Endodermal cell (in vitro differentiated cells): ENCODE data around the gene DZIP1. TPM values are rescaled to one million over a fixed set of nuclear protein-coding genes. Genes with fewer than 3 reads are reported as not detected.

Source experiments
- DNase-seq: peaks from one replicate; pipeline ENCODE4 v3.0.0-alpha.2; 2017
- H3K27ac ChIP-seq: 2 replicates; pipeline ENCODE4 v1.5.1; 2013; ENCODE audit warnings: mild to moderate bottlenecking, low read depth, low read length, moderate library complexity
- H3K27me3 ChIP-seq: 2 replicates; pipeline ENCODE4 v1.6.1; 2013; ENCODE audit warnings: mild to moderate bottlenecking, low read length, moderate library complexity; ENCODE audit not compliant: insufficient read depth, control insufficient read depth, poor library complexity, severe bottlenecking
- H3K36me3 ChIP-seq: 2 replicates; pipeline ENCODE4 v1.7.0; 2013; ENCODE audit warnings: mild to moderate bottlenecking, low read length, moderate library complexity; ENCODE audit not compliant: control insufficient read depth, insufficient read depth
- H3K4me1 ChIP-seq: one replicate; pipeline ENCODE4 v1.7.0; 2013; ENCODE audit warnings: low read length; ENCODE audit not compliant: control insufficient read depth, insufficient read depth
- H3K4me3 ChIP-seq: 2 replicates; pipeline ENCODE4 v1.5.1; 2013; ENCODE audit warnings: mild to moderate bottlenecking, low read length, moderate library complexity
- H3K9ac ChIP-seq: 2 replicates; pipeline ENCODE4 v1.6.1; 2013; ENCODE audit warnings: mild to moderate bottlenecking, low read length, moderate library complexity; ENCODE audit not compliant: poor library complexity, severe bottlenecking; ENCODE audit errors: extremely low read depth
- H3K9me3 ChIP-seq: 2 replicates; pipeline ENCODE4 v1.6.1; 2013; ENCODE audit warnings: mild to moderate bottlenecking, low read length, moderate library complexity; ENCODE audit not compliant: control insufficient read depth
- H3K27ac Mint-ChIP-seq: 2 replicates; pipeline ENCODE4 v1.8.0; 2020; ENCODE audit warnings: mixed read lengths
- H3K27me3 Mint-ChIP-seq: 2 replicates; pipeline ENCODE4 v1.8.0; 2021; ENCODE audit warnings: mild to moderate bottlenecking, mixed read lengths; ENCODE audit not compliant: insufficient read depth
- H3K36me3 Mint-ChIP-seq: 2 replicates; pipeline ENCODE4 v1.8.0; 2020; ENCODE audit warnings: low read depth, mixed read lengths
- H3K4me1 Mint-ChIP-seq: 2 replicates; pipeline ENCODE4 v1.8.0; 2020; ENCODE audit warnings: mixed read lengths
- H3K4me3 Mint-ChIP-seq: 2 replicates; pipeline ENCODE4 v1.8.0; 2020; ENCODE audit warnings: mild to moderate bottlenecking, moderate library complexity, mixed read lengths
- H3K9me3 Mint-ChIP-seq: 2 replicates; pipeline ENCODE4 v1.8.0; 2020; ENCODE audit warnings: mild to moderate bottlenecking, mixed read lengths
- WGBS, 2 experiments: methylation state at CpG; one replicate each; pipeline versions ENCODE4 v1.1.5 to v1.1.7; 2013; ENCODE audit warnings: missing lambda C conversion rate in 2 of 2, mixed read lengths in 1 of 2; ENCODE audit not compliant: insufficient coverage in 1 of 2, insufficient read length in 1 of 2; 5-methylcytosine and 5-hydroxymethylcytosine counted together
- total RNA-seq, 2 donors: library from RNA; stranded (reverse); fragmentation: NEBNext Ultra II Directional in 1 of 2; extraction: Animal tissue kit (Norgen Biotek cat#: 25700) in 1 of 2; gene quantifications; 2 replicates in 1 of 2; 3 replicates in 1 of 2; pipeline ENCODE4 v1.2.1, GENCODE V29; 2021
- TF ChIP-seq, protein P1 (sequence below): fragments of 200-600 bp; sonication (generic); conservative IDR thresholded peaks from 2 replicates; pipeline ENCODE4 v1.5.0; 2021; ENCODE audit warnings: antibody characterized with exemption, mild to moderate bottlenecking

DZIP1 gene
- total RNA-seq, 2 donors from 2014 or later, result 36.2 to 59.9 TPM

DNA sequence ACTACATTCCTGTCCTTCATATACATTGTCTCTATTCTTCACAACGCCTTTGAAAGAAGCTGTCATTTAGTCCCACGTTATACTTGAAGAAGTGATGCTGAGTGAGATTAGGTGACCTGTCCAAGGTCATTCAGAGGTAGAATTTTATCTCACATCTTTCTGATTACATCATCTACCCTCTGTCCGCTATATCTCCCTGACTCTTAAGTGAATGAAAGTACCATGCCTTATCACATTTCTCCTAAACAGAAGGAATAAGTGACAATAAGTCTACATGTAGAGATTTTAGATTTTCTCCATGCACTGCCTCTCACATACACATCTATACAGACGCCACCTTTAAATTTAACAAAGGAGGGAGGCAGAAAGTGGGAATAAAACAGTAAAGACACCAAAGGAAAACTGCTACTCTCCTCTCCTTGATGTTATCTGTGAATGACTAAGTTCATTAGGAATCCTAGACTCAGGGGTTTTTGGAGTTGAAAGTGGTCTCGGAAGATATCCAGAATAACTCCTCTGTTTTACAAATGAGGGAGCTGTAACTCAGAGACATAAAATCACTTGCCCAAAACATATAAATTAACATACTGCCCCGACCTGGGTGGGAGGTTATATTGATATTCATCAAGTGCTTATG is 96.9 kb downstream of the DZIP1 start:
- Histone ChIP-seq H3K36me3 (no peaks in the 10 kb centered on the region), H3K9ac (no peak overlapping the region), H3K9me3 (no peaks in the 10 kb centered on the region), H3K4me3 (no peak overlapping the region), H3K4me1 (no peaks in the 10 kb centered on the region), H3K27me3 (peaks cover 14% of the 10 kb centered on the region), H3K27ac (no peak overlapping the region)
- TF ChIP-seq, protein P1, sequence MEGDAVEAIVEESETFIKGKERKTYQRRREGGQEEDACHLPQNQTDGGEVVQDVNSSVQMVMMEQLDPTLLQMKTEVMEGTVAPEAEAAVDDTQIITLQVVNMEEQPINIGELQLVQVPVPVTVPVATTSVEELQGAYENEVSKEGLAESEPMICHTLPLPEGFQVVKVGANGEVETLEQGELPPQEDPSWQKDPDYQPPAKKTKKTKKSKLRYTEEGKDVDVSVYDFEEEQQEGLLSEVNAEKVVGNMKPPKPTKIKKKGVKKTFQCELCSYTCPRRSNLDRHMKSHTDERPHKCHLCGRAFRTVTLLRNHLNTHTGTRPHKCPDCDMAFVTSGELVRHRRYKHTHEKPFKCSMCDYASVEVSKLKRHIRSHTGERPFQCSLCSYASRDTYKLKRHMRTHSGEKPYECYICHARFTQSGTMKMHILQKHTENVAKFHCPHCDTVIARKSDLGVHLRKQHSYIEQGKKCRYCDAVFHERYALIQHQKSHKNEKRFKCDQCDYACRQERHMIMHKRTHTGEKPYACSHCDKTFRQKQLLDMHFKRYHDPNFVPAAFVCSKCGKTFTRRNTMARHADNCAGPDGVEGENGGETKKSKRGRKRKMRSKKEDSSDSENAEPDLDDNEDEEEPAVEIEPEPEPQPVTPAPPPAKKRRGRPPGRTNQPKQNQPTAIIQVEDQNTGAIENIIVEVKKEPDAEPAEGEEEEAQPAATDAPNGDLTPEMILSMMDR, result no peak
- Mint-ChIP-seq H3K27me3 (peaks cover 13% of the 10 kb centered on the region), H3K4me3 (no peak overlapping the region), H3K36me3 (no peaks in the 10 kb centered on the region), H3K27ac (no peak overlapping the region), H3K4me1 (peaks cover 11% of the 10 kb centered on the region), H3K9me3 (no peaks in the 10 kb centered on the region)
- DNase-seq, result no peak
- WGBS, 2 experiments, result 67 to 82% methylated on average over 3 to 5 of the region's 6 CpGs

DNA sequence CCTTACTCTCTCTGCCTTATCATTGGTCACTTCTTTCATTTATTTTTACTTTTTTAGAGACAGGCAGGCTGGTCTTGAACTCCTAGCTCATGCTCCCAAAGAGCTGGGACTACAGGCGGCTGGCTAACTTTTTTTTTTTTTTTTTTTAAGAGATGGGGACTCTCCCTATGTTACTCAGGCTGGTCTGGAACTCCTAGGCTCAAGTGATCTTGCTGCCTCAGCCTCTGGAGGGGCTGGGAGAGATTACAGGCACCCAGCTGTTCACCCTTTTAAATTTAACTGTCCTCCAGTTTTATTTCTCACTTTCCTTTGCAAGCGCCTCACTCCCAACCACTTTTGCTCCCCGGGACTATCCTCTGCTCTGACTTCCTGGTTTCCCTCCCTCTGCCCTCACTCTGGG is 97.6 kb downstream of the DZIP1 start:
- Mint-ChIP-seq H3K36me3 (no peaks in the 10 kb centered on the region), H3K9me3 (no peaks in the 10 kb centered on the region), H3K27me3 (peaks cover 10% of the 10 kb centered on the region), H3K27ac (no peak overlapping the region), H3K4me1 (peaks cover 10% of the 10 kb centered on the region), H3K4me3 (no peak overlapping the region)
- peak; percentile 67 for DNase-seq
- H3K4me3 ChIP-seq, result no peak overlapping the region
- H3K27me3 ChIP-seq, result peaks cover 10% of the 10 kb centered on the region
- WGBS, 2 experiments, result 32 to 33% methylated on average over 1 to 3 of the region's 3 CpGs
- TF ChIP-seq, protein P1, result no peak
- no peak overlapping the region for H3K27ac ChIP-seq
- H3K9me3 ChIP-seq, result no peaks in the 10 kb centered on the region
- no peaks in the 10 kb centered on the region for H3K4me1 ChIP-seq
- H3K9ac ChIP-seq, result no peak overlapping the region
- no peaks in the 10 kb centered on the region for H3K36me3 ChIP-seq

GRCh38 chr13:95544293-95544692 is 100.2 kb downstream of the DZIP1 start:
- no peak for DNase-seq
- Mint-ChIP-seq H3K36me3 (no peaks in the 10 kb centered on the region), H3K4me1 (peaks cover 6% of the 10 kb centered on the region), H3K4me3 (no peak overlapping the region), H3K9me3 (no peaks in the 10 kb centered on the region), H3K27me3 (no peaks in the 10 kb centered on the region), H3K27ac (no peak overlapping the region)
- no peaks in the 10 kb centered on the region for H3K36me3 ChIP-seq
- H3K9ac ChIP-seq, result no peak overlapping the region
- H3K27me3 ChIP-seq, result no peaks in the 10 kb centered on the region
- H3K4me1 ChIP-seq, result no peaks in the 10 kb centered on the region
- no peak overlapping the region for H3K4me3 ChIP-seq
- WGBS, 2 experiments, result 86 to 100% methylated on average over 1 of the region's 2 CpGs
- no peaks in the 10 kb centered on the region for H3K9me3 ChIP-seq
- TF ChIP-seq, protein P1, result no peak
- H3K27ac ChIP-seq, result no peak overlapping the region
